GM23338 (cell line): Measurements from ENCODE around the gene PREP.

Source experiments
- CREB1 ChIP-seq: fragments of 250-450 bp; sonication (Bioruptor Pico); IDR thresholded peaks from 2 replicates; pipeline ENCODE4 v1.5.0; 2020; ENCODE audit warnings: low read depth, mild to moderate bottlenecking, moderate library complexity
- POLR2AphosphoS5 ChIP-seq: IDR thresholded peaks from 2 replicates; pipeline ENCODE4 v1.6.1; 2016; ENCODE audit warnings: antibody characterized with exemption, low read depth
- REST ChIP-seq: IDR thresholded peaks from one replicate; pipeline ENCODE4 v1.6.1; 2018; ENCODE audit warnings: antibody characterized with exemption; ENCODE audit not compliant: unreplicated experiment
- ZNF114 ChIP-seq: fragments of 250-450 bp; sonication (Bioruptor Pico); IDR thresholded peaks from 2 replicates; pipeline ENCODE4 v1.5.0; 2020; ENCODE audit warnings: mild to moderate bottlenecking, moderate library complexity

GRCh38 chr6:105336986-105337385, 65.9 kb downstream of the PREP start:
- TF ChIP-seq POLR2AphosphoS5 (no peak), REST (no peak), ZNF114 (CRISPR knock-in tag) (no peak), CREB1 (CRISPR knock-in tag) (no peak)
